IPS DF 4.7 (cell line): ENCODE data around the gene OLFM1.
A peak's percentile ranks its signal among the peaks of the same experiment; 100 is the strongest.
"Not testable (repeated sequence)": the region's sequence is repeated elsewhere in the genome, so short reads cannot be mapped to it uniquely, and the experiment has no call there.

Experiments used
- DNase-seq: peaks from one replicate; pipeline ENCODE4 v3.0.0-alpha.2; 2013; ENCODE audit warnings: low spot score; ENCODE audit errors: extremely low read depth

The OLFM1 gene

DNA sequence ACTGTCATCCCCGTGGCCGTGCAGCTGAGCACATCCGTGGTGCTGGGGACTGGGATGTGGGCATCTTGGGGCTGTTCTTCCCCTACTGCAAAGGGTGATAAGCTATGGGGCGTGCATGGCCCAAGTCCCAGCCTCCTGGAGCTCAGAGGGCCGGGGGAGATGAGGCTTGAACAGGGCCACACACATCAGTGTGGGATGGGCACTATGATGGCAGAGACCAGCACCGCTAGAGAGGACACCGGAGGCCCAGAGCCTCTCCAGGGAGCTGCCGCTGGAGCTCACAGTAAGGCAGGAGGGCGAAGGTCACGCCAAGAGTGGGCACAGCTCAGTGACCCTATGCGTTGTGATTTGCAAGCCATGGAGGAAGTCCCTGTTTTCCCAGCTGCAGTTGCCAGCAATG is 63.5 kb downstream of the OLFM1 start:
- DNase-seq, result no peak

DNA sequence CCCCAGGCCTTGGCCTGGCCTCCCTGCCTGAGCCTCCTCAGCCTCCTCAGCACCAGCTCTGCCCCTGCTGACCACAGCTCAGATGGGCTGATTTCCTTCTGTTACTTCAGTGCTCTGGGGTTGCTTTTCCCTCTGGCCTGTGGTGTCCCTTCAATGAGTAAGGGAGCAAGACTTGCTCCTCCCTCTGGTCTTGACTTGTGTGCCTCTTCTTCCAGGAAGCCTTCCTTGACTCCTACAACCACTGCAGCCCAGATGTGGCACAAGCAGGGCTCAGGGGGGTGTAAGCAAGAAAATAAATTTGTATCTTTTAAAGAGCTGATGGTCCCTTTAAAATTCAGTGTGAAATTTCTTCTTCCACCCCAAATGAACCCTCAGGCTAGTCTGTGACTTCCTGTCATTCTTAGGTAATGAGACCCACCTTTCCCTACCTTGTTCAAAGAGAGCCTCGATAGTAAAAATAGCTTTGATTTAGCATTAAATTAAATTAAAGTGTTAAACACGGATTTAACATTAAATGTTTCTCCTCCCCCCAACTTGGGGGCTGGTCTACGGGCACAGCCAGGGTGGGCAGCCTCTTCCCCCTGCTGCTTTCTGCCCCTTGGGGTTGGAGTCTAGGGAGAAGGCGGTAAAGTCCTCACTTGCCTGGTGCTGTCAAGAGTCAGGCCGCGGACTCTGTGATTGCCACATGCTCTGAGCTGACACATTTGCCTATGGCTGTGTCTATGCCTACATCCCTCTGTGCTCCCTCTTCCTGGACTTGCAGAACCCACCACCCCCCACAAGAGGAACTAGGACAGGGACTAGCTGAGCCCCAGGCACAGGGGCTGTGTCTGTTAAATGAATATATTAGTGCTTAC is 64.5 kb downstream of the OLFM1 start:
- no peak for DNase-seq

DNA sequence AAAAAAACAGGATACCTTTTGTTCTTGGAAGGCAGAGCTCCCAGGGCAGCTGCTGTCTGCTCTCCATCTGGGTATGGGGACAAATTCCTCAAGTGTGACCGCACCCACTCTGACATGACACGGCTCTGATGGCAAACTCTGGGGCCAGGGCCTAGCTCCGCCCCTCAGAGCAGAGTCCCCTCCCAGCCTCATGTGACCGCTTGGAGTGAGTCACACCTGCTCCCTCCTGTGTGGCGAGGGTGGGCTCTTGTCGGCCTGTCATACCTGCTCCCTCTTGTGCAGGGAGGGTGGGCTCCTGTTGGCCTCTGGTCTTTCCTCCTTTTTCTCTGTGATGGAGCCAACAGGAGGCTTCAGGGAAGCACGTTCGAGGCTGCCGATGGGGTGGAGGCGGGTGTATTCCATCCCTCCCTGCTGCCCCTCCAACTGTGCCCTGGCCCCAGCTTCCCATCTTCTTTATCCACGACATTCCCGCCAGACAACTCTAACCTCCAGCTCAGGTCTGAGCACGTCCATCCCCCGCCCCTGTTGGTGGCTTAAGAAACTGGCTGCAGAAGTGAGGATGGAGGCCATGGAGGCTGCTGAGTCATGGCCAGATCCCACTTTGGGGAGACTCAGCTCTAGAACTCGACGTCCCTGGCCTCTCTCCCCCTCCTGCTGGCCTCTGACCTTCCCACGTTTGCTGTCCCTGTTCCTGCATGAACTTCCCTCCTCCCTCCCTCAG is 65.3 kb downstream of the OLFM1 start:
- DNase-seq, result no peak

DNA sequence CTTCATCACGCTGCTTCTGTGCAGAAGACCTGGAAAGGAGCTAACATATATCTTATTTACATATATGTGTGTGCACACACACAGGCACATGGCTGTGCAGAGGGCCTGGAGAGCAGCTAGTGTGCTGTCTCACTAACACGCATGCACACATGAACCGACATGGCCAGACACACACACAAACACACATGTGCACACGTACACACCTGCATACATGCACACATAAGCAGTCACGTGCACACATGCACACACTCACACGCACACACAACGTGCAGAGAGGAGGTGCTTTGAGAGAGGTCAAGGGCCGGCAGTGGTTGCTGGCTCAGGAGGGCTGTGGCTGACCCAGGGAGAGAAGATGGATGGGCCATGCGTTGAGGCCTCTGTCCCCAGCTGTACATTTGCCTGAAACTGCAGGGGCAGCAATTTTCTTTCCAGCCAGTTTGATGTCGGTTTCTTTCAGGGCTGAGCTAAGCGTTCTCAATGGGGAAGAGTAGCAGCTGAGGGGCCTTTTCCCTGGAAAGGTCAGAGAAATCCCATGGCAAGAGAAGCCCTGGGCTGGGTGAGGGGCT is 66.7 kb downstream of the OLFM1 start:
- DNase-seq, result no peak

DNA sequence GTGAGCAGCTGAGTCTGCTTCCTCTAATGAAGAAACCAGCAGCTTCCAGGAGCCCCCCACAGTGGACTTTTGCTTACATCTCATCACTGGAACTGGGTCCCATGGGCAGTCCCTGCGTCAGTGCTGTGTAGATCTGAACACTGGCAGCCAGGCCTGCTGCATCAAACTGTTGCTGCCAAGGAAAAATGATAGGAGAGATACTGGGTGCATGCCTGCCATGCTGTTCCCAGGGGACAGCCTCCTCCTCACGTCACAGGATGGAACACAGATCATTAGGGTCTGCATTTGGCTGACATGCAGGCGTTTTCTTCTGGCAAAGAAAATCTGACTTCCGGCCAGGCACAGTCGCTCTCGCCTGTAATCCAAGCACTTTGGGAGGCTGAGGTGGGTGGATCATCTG is 67.9 kb downstream of the OLFM1 start:
- DNase-seq, result no peak

DNA sequence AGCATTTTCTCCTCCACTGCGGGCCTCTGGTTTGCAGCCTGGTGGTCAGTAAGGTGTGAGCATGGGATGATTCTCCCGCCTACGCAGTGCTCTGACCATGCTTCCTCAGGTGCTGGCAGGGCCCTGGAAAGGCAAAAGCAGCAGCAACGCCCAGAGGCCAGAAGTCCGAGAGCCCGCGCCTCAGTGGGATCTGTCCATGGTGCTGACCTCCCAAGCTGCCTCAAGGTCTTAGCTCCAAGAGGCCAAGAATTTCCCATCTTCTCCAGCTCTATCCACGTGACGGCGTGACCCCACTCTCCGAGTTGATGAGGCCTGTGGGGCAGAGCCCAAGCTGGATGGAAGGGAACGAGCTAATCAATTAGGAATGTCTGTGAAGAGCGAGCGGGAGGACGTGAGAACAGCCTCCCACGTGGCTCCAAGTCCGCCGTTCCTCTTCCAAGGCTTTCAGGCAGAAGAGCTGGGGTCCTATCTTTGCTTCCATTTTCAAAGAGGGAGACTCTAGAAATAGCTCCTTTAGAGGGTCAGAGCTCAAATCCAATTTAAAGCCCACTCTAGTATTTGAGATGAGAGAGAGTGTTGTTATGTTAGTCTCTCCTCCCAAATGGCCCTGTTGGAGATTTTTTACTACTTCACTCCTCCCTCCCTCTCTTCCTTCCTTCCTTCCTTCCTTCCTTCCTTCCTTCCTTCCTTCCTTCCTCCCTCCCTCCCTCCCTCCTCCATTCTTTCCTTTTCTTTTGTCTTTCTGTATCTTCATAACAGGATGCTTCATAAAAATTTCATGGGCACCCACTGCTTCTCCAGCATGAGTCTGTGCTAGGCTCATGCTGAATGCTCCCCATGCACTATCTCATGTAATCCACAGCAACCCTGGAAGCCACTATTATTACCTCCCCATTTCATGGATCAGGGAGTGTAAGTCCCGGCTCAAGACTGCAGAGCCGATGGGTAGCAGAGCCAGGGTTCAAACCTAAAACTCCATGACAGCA is 69.3 kb downstream of the OLFM1 start:
- DNase-seq, result peak; percentile 86

DNA sequence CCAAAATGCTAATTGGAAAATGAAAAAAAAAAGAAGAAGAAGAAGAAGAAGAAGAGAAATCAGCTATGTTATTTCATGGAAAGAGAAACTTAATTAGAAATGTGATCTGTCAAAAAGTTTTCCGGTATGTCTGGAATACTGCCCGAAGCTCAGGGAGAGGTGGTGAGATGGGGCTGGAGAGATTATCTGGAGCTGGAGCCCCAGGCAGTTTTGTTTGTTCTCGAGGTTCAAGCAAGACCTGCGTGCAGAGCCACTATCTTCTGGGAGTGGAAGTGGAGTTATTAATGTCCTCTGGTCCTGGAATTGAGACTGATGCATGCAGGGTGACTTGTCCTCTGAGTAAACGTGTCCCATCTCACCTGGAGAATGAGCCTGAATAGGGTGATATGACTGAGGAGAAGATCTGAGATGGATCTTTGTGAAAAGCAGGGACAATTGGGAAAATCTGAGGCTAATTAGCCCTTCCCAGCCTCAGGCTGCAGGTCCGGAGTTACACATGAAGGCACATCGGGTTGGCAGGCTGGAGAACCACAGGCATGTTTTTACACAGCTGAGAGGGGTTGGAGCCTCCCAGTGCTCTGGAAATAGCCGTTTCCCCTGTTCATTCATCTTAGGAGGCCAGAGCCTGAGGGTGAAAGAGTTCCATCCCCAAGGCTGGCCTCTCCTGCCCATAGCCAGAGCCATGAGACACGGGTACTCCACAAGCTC is 70.5 kb downstream of the OLFM1 start:
- DNase-seq, result no peak

DNA sequence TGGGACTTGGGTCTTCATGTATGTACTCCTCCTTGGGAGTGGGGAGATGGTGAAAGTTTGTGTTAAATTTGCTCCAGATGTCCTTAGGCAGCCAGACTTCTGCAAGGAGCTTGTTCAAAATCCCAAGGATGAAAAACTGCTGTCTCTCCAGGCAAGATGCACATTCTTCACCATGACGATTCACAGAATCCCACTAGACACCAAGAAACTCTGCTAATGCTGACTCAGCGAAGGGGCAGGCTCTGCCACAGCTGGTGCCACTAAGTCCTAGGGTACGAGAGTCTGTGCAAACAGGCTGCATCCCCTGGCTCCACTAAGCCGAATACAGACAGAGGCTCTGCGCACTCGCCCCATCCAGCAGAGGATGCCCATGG is 71.1 kb downstream of the OLFM1 start:
- no peak for DNase-seq

DNA sequence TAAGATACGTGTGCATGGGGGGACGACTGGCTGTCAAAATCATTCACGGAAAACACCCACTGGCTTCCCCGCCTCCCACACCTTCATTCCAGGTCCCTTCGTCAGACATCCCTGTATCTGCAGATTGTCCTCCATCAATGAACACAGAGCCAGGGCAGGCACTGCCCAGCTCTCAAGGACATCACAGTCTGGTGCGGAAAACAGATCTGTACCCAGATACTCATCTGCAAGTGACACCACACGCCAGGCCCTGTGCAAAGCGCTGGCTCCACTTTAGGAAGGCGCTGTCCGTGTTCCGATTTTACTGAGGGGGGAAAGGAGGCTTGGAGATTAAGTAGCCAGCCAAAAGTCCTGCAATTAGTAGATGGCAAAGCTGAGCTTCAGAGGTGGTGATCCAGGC is 72.3 kb downstream of the OLFM1 start:
- DNase-seq, result no peak

DNA sequence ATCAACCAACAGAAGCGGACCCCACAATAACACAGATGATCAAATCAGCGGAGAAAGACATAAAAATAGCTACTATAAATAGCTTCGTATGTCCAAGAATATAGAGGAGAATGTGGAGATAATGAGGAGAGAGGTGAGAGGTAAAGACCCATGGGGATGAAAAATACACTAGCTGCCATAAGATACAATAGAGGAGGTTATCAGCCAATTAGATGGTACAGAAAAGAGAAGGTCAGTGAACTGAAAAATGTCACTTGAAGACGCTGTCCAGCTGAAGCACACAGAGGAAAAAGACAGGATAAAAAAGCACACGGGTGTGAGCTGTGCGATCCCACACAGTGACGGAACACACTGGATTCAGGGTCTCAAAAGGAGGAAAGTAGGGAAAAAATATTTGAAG is 73.4 kb downstream of the OLFM1 start:
- no peak for DNase-seq

DNA sequence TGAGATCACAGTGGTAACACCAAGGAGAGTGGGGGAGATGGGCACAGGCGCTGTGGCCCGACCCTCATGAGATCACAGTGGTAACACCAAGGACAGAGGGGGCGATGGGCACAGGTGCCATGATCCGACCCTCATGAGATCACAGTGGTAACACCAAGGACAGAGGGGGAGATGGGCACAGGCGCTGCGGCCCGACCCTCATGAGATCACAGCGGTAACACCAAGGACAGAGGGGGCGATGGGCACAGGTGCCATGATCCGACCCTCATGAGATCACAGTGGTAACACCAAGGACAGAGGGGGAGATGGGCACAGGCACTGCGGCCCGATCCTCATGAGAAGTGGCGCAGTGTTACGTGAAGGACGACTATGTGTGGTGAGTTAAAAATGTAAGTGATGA is 75.1 kb downstream of the OLFM1 start:
- DNase-seq, result not testable (repeated sequence)

DNA sequence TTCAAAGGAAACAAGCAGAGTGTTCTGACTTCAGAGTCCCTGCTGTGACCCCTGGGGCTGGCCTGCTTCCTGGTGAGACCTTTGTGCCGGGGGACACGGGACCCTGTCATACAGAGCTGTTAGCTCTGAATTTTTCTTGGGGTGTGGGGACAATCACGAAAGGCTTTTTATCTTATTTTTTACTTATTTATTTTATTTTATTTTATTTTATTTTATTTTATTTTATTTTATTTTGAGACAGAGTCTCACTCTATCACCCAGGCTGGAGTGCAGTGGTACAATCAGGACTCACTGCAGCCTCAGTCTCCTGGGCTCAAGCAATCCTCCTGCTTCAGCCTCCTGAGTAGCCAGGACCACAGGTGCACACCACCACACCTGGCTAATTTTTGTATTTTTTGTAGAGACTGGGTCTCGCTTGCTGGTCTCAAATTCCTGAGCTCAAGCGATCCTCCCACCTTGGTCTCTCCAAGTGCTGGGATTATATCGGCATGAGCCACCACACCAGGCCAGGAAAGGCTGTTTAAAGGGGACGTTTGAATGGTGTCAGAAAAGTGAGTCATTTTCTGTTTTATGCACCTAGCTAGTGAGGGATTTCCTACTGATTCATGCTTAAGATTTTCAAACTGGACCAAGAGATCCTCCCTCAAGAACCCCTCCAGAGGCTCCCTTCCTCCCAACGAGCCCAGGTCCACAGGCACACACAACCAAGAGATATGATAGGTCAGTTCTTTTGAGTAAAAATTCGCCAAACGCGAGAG is 75.7 kb downstream of the OLFM1 start:
- no peak for DNase-seq

DNA sequence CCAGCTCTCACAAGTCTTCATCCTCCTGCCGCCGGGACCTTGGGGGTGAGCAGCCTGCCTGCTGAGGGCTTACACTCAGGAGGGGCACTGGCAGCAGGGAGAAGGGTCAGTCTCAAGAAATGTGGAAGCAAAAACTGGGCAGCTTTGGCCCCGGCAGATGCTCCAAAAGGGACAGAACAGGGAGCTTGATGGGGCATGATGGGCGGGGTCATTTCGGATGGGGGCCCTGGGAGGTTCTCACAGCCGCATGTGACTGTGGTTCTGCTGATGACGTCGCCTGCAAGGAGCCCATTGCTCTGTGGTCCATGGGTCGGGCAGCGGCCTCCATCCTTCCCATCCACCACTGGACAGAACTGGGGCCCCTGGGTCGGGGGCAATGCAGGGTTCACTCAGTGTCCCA is 76.6 kb downstream of the OLFM1 start:
- DNase-seq, result no peak

DNA sequence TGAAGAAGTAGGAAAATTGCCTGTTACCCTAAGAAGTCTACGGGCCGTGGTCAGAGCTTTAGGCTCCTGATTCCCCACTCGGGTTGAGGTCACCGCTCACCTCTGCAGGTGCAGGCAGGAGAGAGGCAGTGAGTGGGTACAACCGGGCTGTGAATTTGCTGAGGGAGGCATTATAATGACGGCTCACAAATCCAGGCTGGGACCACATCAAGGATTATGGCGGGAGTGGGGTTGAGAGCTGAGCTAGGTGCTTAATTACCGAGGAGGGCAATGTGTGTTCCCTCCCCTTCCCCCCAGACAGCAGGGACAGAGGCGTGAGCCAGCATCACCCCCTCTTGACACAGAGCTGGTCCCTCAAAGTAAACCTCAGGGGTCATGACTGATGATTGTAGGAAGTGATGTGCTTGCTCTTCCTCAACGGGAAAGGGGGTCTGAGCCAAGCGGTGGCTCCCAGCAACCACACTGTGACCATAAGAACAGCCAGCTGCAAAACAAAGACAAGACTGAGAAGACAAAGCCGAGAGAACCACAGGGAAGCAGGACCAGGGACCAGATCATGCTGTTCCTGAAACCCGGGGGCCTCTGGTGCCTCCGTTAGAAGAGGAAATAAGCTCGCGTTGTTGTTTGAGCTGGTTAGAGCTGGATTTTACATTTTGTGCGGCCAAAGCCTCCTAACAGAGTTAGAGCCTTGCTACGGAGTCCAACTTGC is 77.7 kb downstream of the OLFM1 start:
- DNase-seq, result no peak

DNA sequence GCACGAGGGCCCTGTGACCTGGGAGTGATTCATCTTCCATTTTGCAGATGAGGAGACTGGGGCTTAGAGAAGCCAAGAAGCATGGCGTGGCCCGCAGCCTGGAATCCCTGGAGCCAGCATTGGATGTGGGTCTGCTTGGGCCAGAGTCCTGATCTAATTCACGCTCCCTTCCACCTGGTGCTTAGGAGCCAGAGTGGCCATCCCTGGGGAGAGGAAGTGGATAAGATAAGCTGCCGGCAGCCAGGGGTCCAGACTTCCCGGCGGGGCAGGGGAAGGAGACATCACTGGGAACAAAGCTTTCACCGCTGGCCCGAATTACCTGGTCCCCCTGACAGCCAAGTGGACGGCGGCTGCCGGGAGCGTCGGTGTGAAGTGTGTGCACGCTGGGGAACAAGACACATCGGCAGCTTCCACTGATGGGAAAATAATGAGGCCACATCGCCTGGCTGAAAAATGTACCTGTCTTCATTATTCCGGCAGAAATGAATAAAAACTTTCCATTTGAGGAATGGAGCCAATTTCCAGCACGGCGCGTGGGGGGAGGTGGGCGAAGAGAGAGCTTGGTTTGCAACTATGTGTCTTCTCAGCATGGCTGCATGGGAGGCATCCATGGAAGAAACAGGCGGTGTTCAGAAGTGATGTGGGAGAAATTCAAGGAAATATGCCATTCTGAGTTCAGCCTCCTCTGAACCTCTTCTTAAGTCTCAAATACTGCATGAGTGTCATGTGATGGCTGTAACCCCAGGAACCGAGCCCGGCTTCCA is 78.5 kb downstream of the OLFM1 start:
- no peak for DNase-seq

DNA sequence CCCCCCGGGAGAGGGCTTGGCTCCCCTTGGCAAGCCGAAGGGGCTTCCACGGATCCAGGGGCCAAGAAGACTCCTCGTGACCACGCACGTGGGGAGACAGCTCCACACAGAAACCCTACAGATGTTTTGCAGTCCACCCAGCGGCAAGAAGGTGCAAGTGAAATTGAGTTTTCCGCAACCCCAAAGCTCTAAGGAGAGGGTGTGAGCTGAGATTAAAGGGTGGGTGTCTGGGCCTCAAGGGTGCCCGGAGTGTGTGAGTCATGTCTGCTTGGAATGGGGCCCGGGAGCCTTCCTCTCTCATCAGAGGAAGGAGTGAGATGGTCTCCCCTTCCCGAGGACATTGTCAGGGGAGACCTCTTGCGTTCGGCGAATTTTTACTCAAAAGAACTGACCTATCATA is 79.1 kb downstream of the OLFM1 start:
- no peak for DNase-seq

DNA sequence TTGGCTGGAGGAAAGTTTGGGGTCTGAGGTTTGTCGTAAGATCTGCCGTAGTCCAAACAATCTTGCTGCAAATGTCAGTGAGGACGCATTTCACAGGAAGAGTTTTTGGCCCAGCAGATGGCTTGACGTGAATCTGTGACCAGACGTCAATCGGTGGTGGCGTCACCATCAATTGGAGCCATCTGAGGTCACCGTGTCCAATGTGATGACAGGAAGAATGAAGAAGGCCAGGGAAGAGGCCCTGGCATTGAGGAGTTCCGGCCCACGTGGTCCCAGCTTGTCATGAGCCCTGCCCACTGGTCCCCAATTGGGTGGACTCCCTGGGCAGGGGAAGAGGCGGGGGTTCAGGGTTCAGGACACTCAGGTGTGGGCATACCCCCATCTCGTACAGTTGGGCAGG is 79.9 kb downstream of the OLFM1 start:
- DNase-seq, result no peak

DNA sequence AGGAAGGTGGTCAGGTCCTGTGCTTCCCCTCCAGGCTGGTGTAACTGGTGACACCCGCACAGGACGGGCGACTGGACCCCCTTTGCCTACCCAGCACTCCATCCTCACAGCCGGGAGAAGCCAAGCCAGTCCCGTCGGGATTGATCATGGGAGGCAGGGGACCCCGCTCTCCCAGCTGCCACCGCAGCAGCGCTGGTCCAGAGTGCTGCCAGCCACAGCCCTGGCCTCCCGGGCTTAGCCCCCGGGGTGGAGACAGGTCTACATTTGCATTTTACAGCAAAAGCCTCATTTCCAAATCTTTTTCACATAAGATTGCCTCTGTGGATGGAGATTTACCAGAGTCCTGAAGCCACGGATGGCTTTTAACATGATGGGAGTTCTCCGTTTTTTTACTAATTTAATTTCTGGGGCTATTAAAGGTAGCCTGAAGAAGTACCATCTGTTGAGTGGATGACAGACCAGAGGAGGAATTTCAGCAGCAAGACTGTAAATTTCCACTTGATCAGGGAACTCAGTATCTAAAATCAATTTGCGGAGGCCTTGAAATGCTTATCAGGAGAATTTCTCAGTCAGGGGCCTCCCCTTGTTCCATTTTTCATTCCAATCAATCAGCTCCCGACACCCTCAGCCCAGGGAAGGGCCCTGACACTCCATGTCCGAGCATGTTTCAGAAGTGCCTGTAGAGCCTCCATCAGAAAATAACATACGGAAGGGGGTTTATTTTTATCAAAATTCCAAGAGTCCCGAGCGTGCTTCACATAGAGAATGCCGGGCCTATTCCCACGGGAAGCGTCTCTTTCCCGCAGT is 80.6 kb downstream of the OLFM1 start:
- no peak for DNase-seq
